Neutrophil (primary cell): ENCODE measurements around the gene ABTB2.
A peak's percentile ranks its signal among the peaks of the same experiment; 100 is the strongest.

Experiments used
- H3K27ac ChIP-seq: fragments of 200-600 bp; sonication (generic); 2 replicates; pipeline ENCODE4 v1.5.1; 2016; ENCODE audit warnings: mild to moderate bottlenecking, moderate library complexity
- H3K27me3 ChIP-seq: fragments of 200-600 bp; sonication (generic); 2 replicates; pipeline ENCODE4 v1.6.0; 2016; ENCODE audit warnings: mild to moderate bottlenecking
- H3K36me3 ChIP-seq: fragments of 200-600 bp; sonication (generic); 2 replicates; pipeline ENCODE4 v1.5.1; 2017
- H3K4me1 ChIP-seq, 2 experiments: fragments of 200-600 bp in 1 of 2; sonication (generic) in 1 of 2; 1 replicate in 1 of 2; 2 replicates in 1 of 2; pipeline versions ENCODE4 v1.5.1 to v1.6.1; 2013 to 2016; ENCODE audit warnings: low read depth in 1 of 2, low read length in 1 of 2, mild to moderate bottlenecking in 1 of 2, moderate library complexity in 1 of 2; ENCODE audit not compliant: control insufficient read depth in 1 of 2, insufficient read depth in 1 of 2
- H3K4me3 ChIP-seq, 2 experiments: fragments of 200-600 bp in 1 of 2; sonication (generic) in 1 of 2; 1 replicate in 1 of 2; 2 replicates in 1 of 2; pipeline ENCODE4 v1.5.1; 2013 to 2016; ENCODE audit warnings: low read depth in 1 of 2, low read length in 1 of 2, mild to moderate bottlenecking in 1 of 2, moderate library complexity in 1 of 2
- H3K9me3 ChIP-seq: fragments of 200-600 bp; sonication (generic); 2 replicates; pipeline ENCODE4 v1.5.1; 2016
- CTCF ChIP-seq: fragments of 200-600 bp; sonication (generic); IDR thresholded peaks from 2 replicates; pipeline ENCODE4 v1.5.1; 2016; ENCODE audit warnings: antibody characterized with exemption

The ABTB2 gene

GRCh38 chr11:34300026-34300925 is 57.5 kb downstream of the ABTB2 start:
- no peak for TF ChIP-seq CTCF
- Histone ChIP-seq H3K27me3 (no peaks in the 10 kb centered on the region), H3K36me3 (no peaks in the 10 kb centered on the region), H3K27ac (peak overlapping the region; percentile 81), H3K4me3 (peak overlapping the region; percentile 17 to 18), H3K9me3 (no peaks in the 10 kb centered on the region), H3K4me1 (peaks cover 20 to 24% of the 10 kb centered on the region in 2 experiments)

- H3K4me1 ChIP-seq: peaks cover 20 to 24% of the 10 kb centered on the region in 2 experiments
Measured at GRCh38 chr11:34299284-34299972, 58.4 kb downstream of the ABTB2 start.

GRCh38 chr11:34298871-34299270 is 58.9 kb downstream of the ABTB2 start:
- H3K4me3 ChIP-seq: no peak overlapping the region
- no peaks in the 10 kb centered on the region for H3K36me3 ChIP-seq
- H3K27me3 ChIP-seq: no peaks in the 10 kb centered on the region
- no peak for TF ChIP-seq CTCF
- no peak overlapping the region for H3K27ac ChIP-seq
- H3K9me3 ChIP-seq: no peaks in the 10 kb centered on the region
- H3K4me1 ChIP-seq: peaks cover 20 to 24% of the 10 kb centered on the region in 2 experiments

More at GRCh38 chr11:34299284-34299972, 58.4 kb downstream of the ABTB2 start:
- no peak overlapping the region for H3K27ac ChIP-seq
- H3K27me3 ChIP-seq: no peaks in the 10 kb centered on the region
- H3K36me3 ChIP-seq: no peaks in the 10 kb centered on the region
- no peaks in the 10 kb centered on the region for H3K9me3 ChIP-seq
- TF ChIP-seq CTCF: no peak
- H3K4me3 ChIP-seq: no peak overlapping the region

DNA sequence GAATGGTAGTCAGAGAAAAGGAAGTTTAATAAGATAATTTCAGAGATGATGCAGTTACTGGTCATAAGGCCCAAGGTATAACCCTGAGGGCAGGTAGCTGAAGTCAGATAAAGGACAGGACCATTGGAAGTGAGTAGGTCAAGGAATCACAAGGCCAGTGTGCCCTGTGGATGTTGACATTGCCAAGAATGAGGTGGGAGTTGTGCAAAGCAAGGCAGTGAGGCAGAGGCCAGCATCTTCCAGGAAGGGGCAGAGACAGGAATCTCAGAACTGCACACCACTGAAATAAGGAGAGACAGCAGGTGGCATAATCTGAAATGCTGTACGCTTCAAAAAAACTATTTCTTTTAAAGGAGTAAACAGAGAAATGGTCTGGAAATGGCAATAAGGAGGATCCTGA is 61.4 kb downstream of the ABTB2 start:
- Histone ChIP-seq H3K27me3 (no peaks in the 10 kb centered on the region), H3K36me3 (no peaks in the 10 kb centered on the region), H3K9me3 (no peaks in the 10 kb centered on the region), H3K4me1 (peaks cover 14 to 16% of the 10 kb centered on the region in 2 experiments), H3K27ac (no peak overlapping the region), H3K4me3 (no peak overlapping the region)
- no peak for TF ChIP-seq CTCF

DNA sequence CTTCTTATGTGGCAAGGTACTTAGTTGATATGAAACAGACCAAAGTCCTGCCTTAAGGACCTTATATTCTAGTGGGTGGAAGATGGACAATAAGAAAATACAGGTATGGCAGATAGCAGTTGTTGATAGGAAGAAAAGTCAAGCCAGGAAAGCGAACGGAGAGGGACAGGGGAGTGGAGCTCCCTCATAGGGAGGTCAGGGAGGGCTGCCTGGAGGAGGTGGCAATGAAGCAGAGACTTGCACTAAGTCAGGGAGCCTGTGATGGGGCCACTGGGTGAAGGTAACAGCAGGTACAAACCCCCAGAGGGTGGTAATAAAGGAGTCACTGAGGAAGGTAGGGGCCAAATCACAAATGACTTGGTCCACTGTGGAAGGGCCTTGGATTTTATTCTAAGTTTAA is 65.3 kb downstream of the ABTB2 start:
- no peaks in the 10 kb centered on the region for H3K36me3 ChIP-seq
- no peaks in the 10 kb centered on the region for H3K4me1 ChIP-seq
- H3K27me3 ChIP-seq: no peaks in the 10 kb centered on the region
- no peak overlapping the region for H3K27ac ChIP-seq
- H3K9me3 ChIP-seq: no peaks in the 10 kb centered on the region
- no peak overlapping the region for H3K4me3 ChIP-seq
- TF ChIP-seq CTCF: no peak
